Loucy (cell line): ENCODE results near the gene ACAD10.

Experiments
- H2AFZ ChIP-seq: fragments of 200-600 bp; sonication (generic); 2 replicates; pipeline ENCODE4 v1.6.0; 2016; ENCODE audit warnings: antibody characterized with exemption, mild to moderate bottlenecking, low read length, moderate library complexity
- H3F3A ChIP-seq: fragments of 200-600 bp; 2 replicates; pipeline ENCODE4 v1.6.0; 2016; ENCODE audit warnings: antibody characterized with exemption, low read depth, mild to moderate bottlenecking
- H3K27me3 ChIP-seq: fragments of 200-600 bp; sonication (generic); 2 replicates; pipeline ENCODE4 v1.6.1; 2014; ENCODE audit warnings: low read length, mild to moderate bottlenecking; ENCODE audit not compliant: insufficient read depth, poor library complexity, severe bottlenecking
- H3K36me3 ChIP-seq: fragments of 200-600 bp; sonication (generic); 2 replicates; pipeline ENCODE4 v1.6.1; 2016; ENCODE audit warnings: low read length; ENCODE audit not compliant: insufficient read depth
- H3K4me1 ChIP-seq: fragments of 200-600 bp; sonication (generic); 2 replicates; pipeline ENCODE4 v1.5.1; 2014; ENCODE audit warnings: low read length, mild to moderate bottlenecking; ENCODE audit not compliant: insufficient read depth, poor library complexity, severe bottlenecking
- H3K4me2 ChIP-seq: fragments of 200-600 bp; sonication (generic); 2 replicates; pipeline ENCODE4 v1.6.0; 2014; ENCODE audit warnings: antibody characterized with exemption, low read length, low read depth, mild to moderate bottlenecking; ENCODE audit not compliant: poor library complexity, severe bottlenecking
- H3K4me3 ChIP-seq: fragments of 200-600 bp; sonication (generic); 2 replicates; pipeline ENCODE4 v1.5.1; 2014; ENCODE audit warnings: low read length, mild to moderate bottlenecking, mixed read lengths; ENCODE audit not compliant: poor library complexity, severe bottlenecking
- H3K79me2 ChIP-seq: fragments of 200-600 bp; sonication (generic); 2 replicates; pipeline ENCODE4 v1.6.1; 2014; ENCODE audit warnings: low read length; ENCODE audit not compliant: insufficient read depth
- H3K9ac ChIP-seq: fragments of 200-600 bp; sonication (generic); 2 replicates; pipeline ENCODE4 v1.6.0; 2014; ENCODE audit warnings: mild to moderate bottlenecking, low read depth, low read length, moderate library complexity; ENCODE audit not compliant: poor library complexity, severe bottlenecking
- H3K9me2 ChIP-seq: fragments of 200-600 bp; sonication (generic); replicated peaks from 2 replicates; pipeline ENCODE4 v1.6.1; 2016; ENCODE audit warnings: low read depth, low read length, mixed read lengths
- H3K9me3 ChIP-seq: fragments of 200-600 bp; sonication (generic); 2 replicates; pipeline ENCODE4 v1.6.1; 2014; ENCODE audit warnings: mild to moderate bottlenecking, antibody characterized with exemption, low read length, low read depth; ENCODE audit not compliant: insufficient read depth
- H4K20me1 ChIP-seq: fragments of 200-600 bp; sonication (generic); 2 replicates; pipeline ENCODE4 v1.6.0; 2014; ENCODE audit warnings: antibody characterized with exemption, low read length, mild to moderate bottlenecking; ENCODE audit not compliant: insufficient read depth, poor library complexity, severe bottlenecking
- EZH2phosphoT487 ChIP-seq: fragments of 200-600 bp; IDR thresholded peaks from 2 replicates; pipeline ENCODE4 v1.6.1; 2018; ENCODE audit warnings: antibody characterized with exemption, mild to moderate bottlenecking, moderate library complexity, borderline replicate concordance
- TF ChIP-seq, protein P1 (sequence below): fragments of 200-600 bp; sonication (generic); conservative IDR thresholded peaks from 2 replicates; pipeline ENCODE4 v1.5.1; 2014; ENCODE audit warnings: mild to moderate bottlenecking, antibody characterized with exemption, low read length

The ACAD10 gene

DNA sequence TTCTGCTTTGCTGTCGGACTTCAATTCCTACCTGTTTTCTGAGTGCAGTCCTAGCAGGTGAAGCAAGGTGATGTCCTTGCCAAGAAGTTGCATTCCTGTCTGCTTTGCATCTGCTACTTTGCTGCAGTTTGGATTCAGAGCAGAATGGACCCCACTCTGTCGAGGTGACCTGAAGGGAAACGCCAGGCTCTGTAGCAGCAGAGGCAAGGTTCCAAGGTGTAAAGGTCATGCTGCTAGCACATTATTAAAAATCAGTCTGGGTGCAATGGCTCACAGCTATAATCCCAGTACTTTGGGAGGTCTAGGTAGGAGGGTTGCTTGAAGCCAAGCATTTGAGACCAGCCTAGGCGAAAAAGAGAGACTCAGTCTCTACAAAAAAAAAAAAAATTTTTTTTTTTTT lies 63.5 kb downstream of the ACAD10 start:
- Histone ChIP-seq H3K4me3 (no peak overlapping the region), H3K4me1 (no peaks in the 10 kb centered on the region), H4K20me1 (no peaks in the 10 kb centered on the region), H3K27me3 (no peaks in the 10 kb centered on the region), H3K36me3 (no peaks in the 10 kb centered on the region; the same call in 1 of the 2 replicates), H3K79me2 (no peaks in the 10 kb centered on the region), H3K4me2 (no peak overlapping the region), H3K9ac (no peak overlapping the region), H3F3A (no peaks in the 10 kb centered on the region), H3K9me2 (no peaks in the 10 kb centered on the region), H2AFZ (no peak overlapping the region), H3K9me3 (no peaks in the 10 kb centered on the region)
- TF ChIP-seq, protein P1, sequence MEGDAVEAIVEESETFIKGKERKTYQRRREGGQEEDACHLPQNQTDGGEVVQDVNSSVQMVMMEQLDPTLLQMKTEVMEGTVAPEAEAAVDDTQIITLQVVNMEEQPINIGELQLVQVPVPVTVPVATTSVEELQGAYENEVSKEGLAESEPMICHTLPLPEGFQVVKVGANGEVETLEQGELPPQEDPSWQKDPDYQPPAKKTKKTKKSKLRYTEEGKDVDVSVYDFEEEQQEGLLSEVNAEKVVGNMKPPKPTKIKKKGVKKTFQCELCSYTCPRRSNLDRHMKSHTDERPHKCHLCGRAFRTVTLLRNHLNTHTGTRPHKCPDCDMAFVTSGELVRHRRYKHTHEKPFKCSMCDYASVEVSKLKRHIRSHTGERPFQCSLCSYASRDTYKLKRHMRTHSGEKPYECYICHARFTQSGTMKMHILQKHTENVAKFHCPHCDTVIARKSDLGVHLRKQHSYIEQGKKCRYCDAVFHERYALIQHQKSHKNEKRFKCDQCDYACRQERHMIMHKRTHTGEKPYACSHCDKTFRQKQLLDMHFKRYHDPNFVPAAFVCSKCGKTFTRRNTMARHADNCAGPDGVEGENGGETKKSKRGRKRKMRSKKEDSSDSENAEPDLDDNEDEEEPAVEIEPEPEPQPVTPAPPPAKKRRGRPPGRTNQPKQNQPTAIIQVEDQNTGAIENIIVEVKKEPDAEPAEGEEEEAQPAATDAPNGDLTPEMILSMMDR = no peak
- TF ChIP-seq EZH2phosphoT487 = no peak

DNA sequence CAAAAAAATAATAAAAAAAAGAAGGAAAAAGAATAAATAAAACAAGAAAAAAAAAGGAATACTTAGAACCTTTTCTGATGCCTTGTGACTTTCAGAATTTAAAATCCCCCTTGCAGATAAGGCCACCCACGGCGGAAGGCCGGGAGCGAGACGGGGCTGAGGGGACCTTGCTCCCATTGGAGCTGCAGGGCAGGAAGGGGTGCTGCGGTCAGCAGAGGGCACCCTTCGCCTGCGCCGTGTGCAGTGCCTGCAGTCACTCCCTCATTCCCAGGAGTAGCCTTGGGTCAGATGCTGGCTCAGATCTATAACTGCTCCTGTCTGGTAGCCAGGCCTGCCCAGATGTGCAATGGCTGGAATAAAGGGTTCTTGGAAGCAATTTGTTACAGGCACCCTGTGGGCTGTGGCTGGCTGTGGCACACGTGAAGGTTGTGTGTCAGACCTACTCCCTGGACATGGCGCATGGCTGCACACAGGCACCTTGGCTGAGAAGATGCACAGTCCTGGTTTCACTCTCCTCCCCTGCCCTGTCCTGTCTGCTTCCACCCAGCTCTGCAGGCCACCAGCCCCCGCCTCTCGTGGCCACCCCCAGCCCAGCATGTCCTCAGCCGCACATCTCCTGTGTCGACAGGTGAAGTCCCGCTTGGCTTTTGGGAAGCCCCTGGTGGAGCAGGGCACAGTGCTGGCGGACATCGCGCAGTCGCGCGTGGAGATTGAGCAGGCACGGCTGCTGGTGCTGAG lies 67.5 kb downstream of the ACAD10 start:
- no peak overlapping the region for H3K4me2 ChIP-seq
- H3K79me2 ChIP-seq = no peaks in the 10 kb centered on the region
- no peak overlapping the region for H3K9ac ChIP-seq
- peaks cover 16% of the 10 kb centered on the region for H3K4me1 ChIP-seq
- H4K20me1 ChIP-seq = no peaks in the 10 kb centered on the region
- no peak overlapping the region for H3K4me3 ChIP-seq
- H3K9me2 ChIP-seq = no peaks in the 10 kb centered on the region
- no peaks in the 10 kb centered on the region for H3K36me3 ChIP-seq
- no peaks in the 10 kb centered on the region for H3K9me3 ChIP-seq
- H2AFZ ChIP-seq = no peak overlapping the region
- H3F3A ChIP-seq = no peaks in the 10 kb centered on the region
- no peaks in the 10 kb centered on the region for H3K27me3 ChIP-seq
- TF ChIP-seq EZH2phosphoT487 = no peak
- TF ChIP-seq, protein P1 = peak; percentile 77

DNA sequence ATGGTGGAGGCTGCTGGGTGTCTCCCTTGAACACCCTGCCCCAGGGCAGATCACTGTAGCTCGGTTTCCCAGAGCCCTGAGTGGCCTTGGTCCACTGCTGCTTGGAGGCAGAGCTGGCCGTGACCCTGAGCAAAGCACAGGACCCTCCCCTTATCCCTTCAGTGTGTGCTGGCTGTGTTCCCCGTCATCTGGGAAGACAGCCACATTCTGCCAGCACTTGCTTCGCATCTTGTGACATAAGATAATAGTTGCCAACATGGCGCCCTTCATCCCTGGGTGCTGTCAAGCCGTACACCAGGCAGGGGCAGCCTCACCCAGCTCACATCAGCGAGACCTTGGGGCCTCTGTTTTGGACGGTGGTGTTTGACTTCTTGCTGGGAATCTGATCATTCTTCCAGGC lies 68.8 kb downstream of the ACAD10 start:
- Histone ChIP-seq H3K9me3 (no peaks in the 10 kb centered on the region), H3K9ac (no peak overlapping the region), H3F3A (no peaks in the 10 kb centered on the region), H3K4me3 (no peak overlapping the region), H3K4me1 (peaks cover 27% of the 10 kb centered on the region), H3K27me3 (no peaks in the 10 kb centered on the region), H3K36me3 (no peaks in the 10 kb centered on the region), H2AFZ (no peak overlapping the region), H3K4me2 (no peak overlapping the region), H4K20me1 (no peaks in the 10 kb centered on the region), H3K79me2 (no peaks in the 10 kb centered on the region), H3K9me2 (no peaks in the 10 kb centered on the region)
- TF ChIP-seq, protein P1 = no peak
- no peak for TF ChIP-seq EZH2phosphoT487
